SK-N-MC (cell line): ENCODE results near the gene ALPL.

ENCODE experiments used
- FOXP2 ChIP-seq: optimal IDR thresholded peaks from 2 replicates; pipeline ENCODE3; 2011; ENCODE audit warnings: mild to moderate bottlenecking, moderate library complexity; ENCODE audit not compliant: insufficient read depth; ENCODE audit errors: extremely low read length, control extremely low read depth
- POLR2AphosphoS5 ChIP-seq: IDR thresholded peaks from 2 replicates; pipeline ENCODE4 v1.6.1; 2012; ENCODE audit warnings: mild to moderate bottlenecking, low read depth, low read length, borderline replicate concordance

- no peak for TF ChIP-seq POLR2AphosphoS5
- TF ChIP-seq FOXP2, result no peak
These were observed 89.7 kb downstream of the ALPL start for GRCh38 chr1:21598904-21599303.
